ENCODE data around the gene PLK2. TPM values are rescaled to one million over a fixed set of nuclear protein-coding genes. Genes with fewer than 3 reads are reported as not detected.

PLK2 gene
- total and polyA plus RNA-seq, 5 donors: 23.5 to 75.5 (median 38.8) TPM

GRCh38 chr5:58481066-58481676 lies 21.3 kb upstream of the PLK2 start:
- Histone ChIP-seq H3K4me1 (ENCODE audit: control insufficient read depth, insufficient read depth, low read length) (no peaks in the 10 kb centered on the region), H3K9me3 (ENCODE audit: control insufficient read depth, low read length) (no peaks in the 10 kb centered on the region), H3K27ac (ENCODE audit: low read length) (no peak overlapping the region), H3K27me3 (ENCODE audit: control insufficient read depth, insufficient read depth) (no peaks in the 10 kb centered on the region), H3K4me3 (ENCODE audit: low read length) (no peak overlapping the region)
- ATAC-seq (no peak), DNase-seq (no peak)
- intact Hi-C loops (cut with DNase I): no loop called here

- DNase-seq: no peak
- no peak for ATAC-seq
- WGBS: 39% methylated on average over 1 of the region's 1 CpG
- Histone ChIP-seq H3K27me3 (ENCODE audit: control insufficient read depth, insufficient read depth) (no peaks in the 10 kb centered on the region), H3K9me3 (ENCODE audit: control insufficient read depth, low read length) (no peaks in the 10 kb centered on the region), H3K4me3 (ENCODE audit: low read length) (no peak overlapping the region), H3K4me1 (ENCODE audit: control insufficient read depth, insufficient read depth, low read length) (no peaks in the 10 kb centered on the region), H3K27ac (ENCODE audit: low read length) (no peak overlapping the region)
- intact Hi-C loops (cut with DNase I): no loop called here
Measured at GRCh38 chr5:58477760-58478376, 18.0 kb upstream of the PLK2 start.

GRCh38 chr5:58475404-58475803 lies 15.5 kb upstream of the PLK2 start:
- DNase-seq (no peak), ATAC-seq (no peak)
- Histone ChIP-seq H3K27ac (ENCODE audit: low read length) (no peak overlapping the region), H3K4me1 (ENCODE audit: control insufficient read depth, insufficient read depth, low read length) (no peaks in the 10 kb centered on the region), H3K4me3 (ENCODE audit: low read length) (no peak overlapping the region), H3K9me3 (ENCODE audit: control insufficient read depth, low read length) (no peaks in the 10 kb centered on the region), H3K27me3 (ENCODE audit: control insufficient read depth, insufficient read depth) (no peaks in the 10 kb centered on the region)
- WGBS: 93% methylated on average over 3 of the region's 3 CpGs
- intact Hi-C loops (cut with DNase I): no loop called here

GRCh38 chr5:58469896-58470295 lies 10.0 kb upstream of the PLK2 start:
- Histone ChIP-seq H3K4me1 (ENCODE audit: control insufficient read depth, insufficient read depth, low read length) (no peaks in the 10 kb centered on the region), H3K9me3 (ENCODE audit: control insufficient read depth, low read length) (no peaks in the 10 kb centered on the region), H3K27ac (ENCODE audit: low read length) (no peak overlapping the region), H3K4me3 (ENCODE audit: low read length) (no peak overlapping the region), H3K27me3 (ENCODE audit: control insufficient read depth, insufficient read depth) (no peaks in the 10 kb centered on the region)
- no peak for ATAC-seq
- DNase-seq: no peak
- 82% methylated on average over 2 of the region's 2 CpGs for WGBS
- intact Hi-C loops (cut with DNase I): no loop called here

GRCh38 chr5:58466939-58467338 lies 7.1 kb upstream of the PLK2 start:
- Histone ChIP-seq H3K4me3 (ENCODE audit: low read length) (no peak overlapping the region), H3K4me1 (ENCODE audit: control insufficient read depth, insufficient read depth, low read length) (no peaks in the 10 kb centered on the region), H3K27ac (ENCODE audit: low read length) (no peak overlapping the region), H3K9me3 (ENCODE audit: control insufficient read depth, low read length) (no peaks in the 10 kb centered on the region), H3K27me3 (ENCODE audit: control insufficient read depth, insufficient read depth) (no peaks in the 10 kb centered on the region)
- peak in 1 of 2 donors; percentile 29 for ATAC-seq
- 51% methylated on average over 4 of the region's 4 CpGs for WGBS
- intact Hi-C loops (cut with DNase I): no loop called here
- DNase-seq: no peak

GRCh38 chr5:58462623-58463230 lies 2.8 kb upstream of the PLK2 start:
- H3K4me1 ChIP-seq (ENCODE audit: control insufficient read depth, insufficient read depth, low read length): no peaks in the 10 kb centered on the region
- no peak overlapping the region for H3K27ac ChIP-seq (ENCODE audit: low read length)
- intact Hi-C loops (cut with DNase I): loop anchor here in 3 of 4 donors (2.0 to 5.0 kb wide), 8 partner anchors 575 to 1166 kb away; no protein-coding TSS in a partner anchor
- H3K9me3 ChIP-seq (ENCODE audit: control insufficient read depth, low read length): no peaks in the 10 kb centered on the region
- 9% methylated on average over 4 of the region's 4 CpGs for WGBS
- ATAC-seq (no peak), DNase-seq (no peak)
- no peaks in the 10 kb centered on the region for H3K27me3 ChIP-seq (ENCODE audit: control insufficient read depth, insufficient read depth)
- no peak overlapping the region for H3K4me3 ChIP-seq (ENCODE audit: low read length)

- Histone ChIP-seq H3K4me3 (ENCODE audit: low read length) (no peak overlapping the region), H3K27me3 (ENCODE audit: control insufficient read depth, insufficient read depth) (no peaks in the 10 kb centered on the region), H3K9me3 (ENCODE audit: control insufficient read depth, low read length) (no peaks in the 10 kb centered on the region), H3K4me1 (ENCODE audit: control insufficient read depth, insufficient read depth, low read length) (no peaks in the 10 kb centered on the region), H3K27ac (ENCODE audit: low read length) (no peak overlapping the region)
- intact Hi-C loops (cut with DNase I): loop anchor here in 3 of 4 donors (2.0 to 5.0 kb wide), 8 partner anchors 575 to 1165 kb away; no protein-coding TSS in a partner anchor
- DNase-seq (no peak), ATAC-seq (no peak)
- WGBS: 74% methylated on average over 3 of the region's 3 CpGs
Measured at GRCh38 chr5:58462154-58462553, 2.3 kb upstream of the PLK2 start.

- Histone ChIP-seq H3K27me3 (ENCODE audit: control insufficient read depth, insufficient read depth) (no peaks in the 10 kb centered on the region), H3K27ac (ENCODE audit: low read length) (peak overlapping the region; percentile 89), H3K9me3 (ENCODE audit: control insufficient read depth, low read length) (no peaks in the 10 kb centered on the region), H3K4me3 (ENCODE audit: low read length) (peak overlapping the region; percentile 91), H3K4me1 (ENCODE audit: control insufficient read depth, insufficient read depth, low read length) (no peaks in the 10 kb centered on the region)
- 6% methylated on average over 30 of the region's 30 CpGs for WGBS
- peak; percentile 92 to 96 (median 95) for DNase-seq
- ATAC-seq: peak; percentile 89 to 90
- intact Hi-C loops (cut with DNase I): loop anchor here (2.0 to 5.0 kb wide), 11 partner anchors 572 to 1164 kb away; no protein-coding TSS in a partner anchor
Measured at GRCh38 chr5:58460732-58461286, 923 bp upstream of the PLK2 start.

- H3K4me1 ChIP-seq (ENCODE audit: control insufficient read depth, insufficient read depth, low read length): no peaks in the 10 kb centered on the region
- no peaks in the 10 kb centered on the region for H3K27me3 ChIP-seq (ENCODE audit: control insufficient read depth, insufficient read depth)
- peak overlapping the region; percentile 91 for H3K4me3 ChIP-seq (ENCODE audit: low read length)
- DNase-seq (peak in 2 of 3 donors; percentile 42 to 70), ATAC-seq (peak; percentile 5 to 44)
- H3K27ac ChIP-seq (ENCODE audit: low read length): peak overlapping the region; percentile 93
- WGBS: under 1% methylated on average over 57 of the region's 57 CpGs
- no peaks in the 10 kb centered on the region for H3K9me3 ChIP-seq (ENCODE audit: control insufficient read depth, low read length)
- intact Hi-C loops (cut with DNase I): loop anchor here (2.0 to 5.0 kb wide), 11 partner anchors 571 to 1162 kb away; no protein-coding TSS in a partner anchor
Measured at GRCh38 chr5:58459146-58460001, 512 bp downstream of the PLK2 start.

GRCh38 chr5:58458743-58459145 lies 1.1 kb downstream of the PLK2 start:
- WGBS: 3% methylated on average over 9 of the region's 9 CpGs
- no peaks in the 10 kb centered on the region for H3K4me1 ChIP-seq (ENCODE audit: control insufficient read depth, insufficient read depth, low read length)
- no peaks in the 10 kb centered on the region for H3K9me3 ChIP-seq (ENCODE audit: control insufficient read depth, low read length)
- H3K4me3 ChIP-seq (ENCODE audit: low read length): peak overlapping the region; percentile 91
- intact Hi-C loops (cut with DNase I): no loop called here
- H3K27me3 ChIP-seq (ENCODE audit: control insufficient read depth, insufficient read depth): no peaks in the 10 kb centered on the region
- H3K27ac ChIP-seq (ENCODE audit: low read length): no peak overlapping the region
- ATAC-seq (no peak), DNase-seq (no peak)

Measured in right cardiac atrium (tissue), 5 donors.